ENCODE measurements around the gene XRN2. TPM values are rescaled to one million over a fixed set of nuclear protein-coding genes. Genes with fewer than 3 reads are reported as not detected.

Gene XRN2
- total and polyA plus RNA-seq, 2 of the 13 experiments (the other 11 are each of a cell fraction or from before 2014, with no cell fraction given): 90.3 to 171 TPM

GRCh38 chr20:21399005-21399475 lies 95.9 kb downstream of the XRN2 start:
- TF ChIP-seq, protein P1, sequence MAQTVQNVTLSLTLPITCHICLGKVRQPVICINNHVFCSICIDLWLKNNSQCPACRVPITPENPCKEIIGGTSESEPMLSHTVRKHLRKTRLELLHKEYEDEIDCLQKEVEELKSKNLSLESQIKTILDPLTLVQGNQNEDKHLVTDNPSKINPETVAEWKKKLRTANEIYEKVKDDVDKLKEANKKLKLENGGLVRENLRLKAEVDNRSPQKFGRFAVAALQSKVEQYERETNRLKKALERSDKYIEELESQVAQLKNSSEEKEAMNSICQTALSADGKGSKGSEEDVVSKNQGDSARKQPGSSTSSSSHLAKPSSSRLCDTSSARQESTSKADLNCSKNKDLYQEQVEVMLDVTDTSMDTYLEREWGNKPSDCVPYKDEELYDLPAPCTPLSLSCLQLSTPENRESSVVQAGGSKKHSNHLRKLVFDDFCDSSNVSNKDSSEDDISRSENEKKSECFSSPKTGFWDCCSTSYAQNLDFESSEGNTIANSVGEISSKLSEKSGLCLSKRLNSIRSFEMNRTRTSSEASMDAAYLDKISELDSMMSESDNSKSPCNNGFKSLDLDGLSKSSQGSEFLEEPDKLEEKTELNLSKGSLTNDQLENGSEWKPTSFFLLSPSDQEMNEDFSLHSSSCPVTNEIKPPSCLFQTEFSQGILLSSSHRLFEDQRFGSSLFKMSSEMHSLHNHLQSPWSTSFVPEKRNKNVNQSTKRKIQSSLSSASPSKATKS (CRISPR knock-in tag; IDR thresholded peaks at IDR 0.05): no peak
- TF ChIP-seq HNF4G (IDR thresholded peaks at IDR 0.05; ENCODE audit: borderline replicate concordance, low read depth, low read length) (no peak), HNF4G (CRISPR knock-in tag; IDR thresholded peaks at IDR 0.05; ENCODE audit: borderline replicate concordance, low read depth) (no peak), KDM4B (CRISPR knock-in tag; IDR thresholded peaks at IDR 0.05) (no peak), RBM22 (optimal IDR thresholded peaks at IDR 0.05; ENCODE audit: low read length) (no peak), ZNF468 (CRISPR knock-in tag; IDR thresholded peaks at IDR 0.05) (no peak), AGO2 (optimal IDR thresholded peaks at IDR 0.05; ENCODE audit: low read depth, low read length) (no peak), ZNF431 (CRISPR knock-in tag; IDR thresholded peaks at IDR 0.05; ENCODE audit: borderline replicate concordance, low read depth) (no peak), ZNF589 (CRISPR knock-in tag; conservative IDR thresholded peaks at IDR 0.05) (no peak)
- TF ChIP-seq, protein P2, sequence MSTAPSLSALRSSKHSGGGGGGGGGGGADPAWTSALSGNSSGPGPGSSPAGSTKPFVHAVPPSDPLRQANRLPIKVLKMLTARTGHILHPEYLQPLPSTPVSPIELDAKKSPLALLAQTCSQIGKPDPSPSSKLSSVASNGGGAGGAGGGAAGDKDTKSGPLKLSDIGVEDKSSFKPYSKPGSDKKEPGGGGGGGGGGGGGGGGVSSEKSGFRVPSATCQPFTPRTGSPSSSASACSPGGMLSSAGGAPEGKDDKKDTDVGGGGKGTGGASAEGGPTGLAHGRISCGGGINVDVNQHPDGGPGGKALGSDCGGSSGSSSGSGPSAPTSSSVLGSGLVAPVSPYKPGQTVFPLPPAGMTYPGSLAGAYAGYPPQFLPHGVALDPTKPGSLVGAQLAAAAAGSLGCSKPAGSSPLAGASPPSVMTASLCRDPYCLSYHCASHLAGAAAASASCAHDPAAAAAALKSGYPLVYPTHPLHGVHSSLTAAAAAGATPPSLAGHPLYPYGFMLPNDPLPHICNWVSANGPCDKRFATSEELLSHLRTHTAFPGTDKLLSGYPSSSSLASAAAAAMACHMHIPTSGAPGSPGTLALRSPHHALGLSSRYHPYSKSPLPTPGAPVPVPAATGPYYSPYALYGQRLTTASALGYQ (CRISPR knock-in tag; IDR thresholded peaks at IDR 0.05): no peak
- no TSS peak for BruUV-seq (replicated peaks)
- Histone ChIP-seq H3K9ac (ENCODE audit: insufficient read depth, low read depth, low read length) (no peak overlapping the region), H3K4me3 (replicated peaks in 1 of 3; ENCODE audit: insufficient read depth in 1 of 3, low read depth in 2 of 3, low read length in 3 of 3) (no peak overlapping the region), H3K4me2 (ENCODE audit: low read depth, low read length) (no peak overlapping the region), H3K36me3 (replicated peaks in 1 of 2; ENCODE audit: control insufficient read depth in 1 of 2, insufficient read depth in 2 of 2, low read length in 2 of 2) (no peaks in the 10 kb centered on the region), H3K27me3 (ENCODE audit: control insufficient read depth in 1 of 2, insufficient read depth in 2 of 2, low read length in 2 of 2) (no peaks in the 10 kb centered on the region), H4K20me1 (ENCODE audit: insufficient read depth, low read length) (no peaks in the 10 kb centered on the region), H2AFZ (ENCODE audit: low read length) (no peak overlapping the region), H3K9me3 (ENCODE audit: low read length) (no peaks in the 10 kb centered on the region), H3K27ac (ENCODE audit: extremely low read length, insufficient read depth, low read length) (no peak overlapping the region), H3K4me1 (ENCODE audit: insufficient read depth, low read length) (no peaks in the 10 kb centered on the region), H3K79me2 (ENCODE audit: insufficient read depth, low read length) (no peaks in the 10 kb centered on the region)
- DNase-seq (ENCODE audit: low spot score) (no peak), ATAC-seq (no peak), FAIRE-seq (no peak)
- 32% methylated on average over 5 of the region's 5 CpGs for WGBS (ENCODE audit: low lambda C conversion rate)
- intact Hi-C loops (cut with micrococcal nuclease; ENCODE audit: unreplicated experiment): no loop called here
- ChIA-PET POLR2A (no interaction called here), CTCF (ENCODE audit: low intra/inter-chr PET ratio, low total read pairs) (no interaction called here)
- in situ Hi-C loops (cut with HindIII; ENCODE audit: extremely low pct_ligation_motif_present, low pct_unique_long_range_greater_than_20kb): no loop called here

Data from HepG2 (cell line).